HEK293 (cell line): ENCODE measurements around the gene NKX1-1.

Source experiments
- MYNN ChIP-seq: fragments of 450-650 bp; formaldehyde crosslinking; IDR thresholded peaks from 2 replicates; pipeline ENCODE4 v1.5.1; 2016; ENCODE audit warnings: missing biosample characterization, missing genetic modification characterization, borderline replicate concordance
- SETDB1 ChIP-seq: IDR thresholded peaks from one replicate; pipeline ENCODE4 v1.6.1; 2017; ENCODE audit warnings: mild to moderate bottlenecking, low read length, moderate library complexity, mixed read lengths; ENCODE audit not compliant: insufficient read length
- ZBTB11 ChIP-seq: fragments of 450-650 bp; formaldehyde crosslinking; conservative IDR thresholded peaks from 2 replicates; pipeline ENCODE4 v1.5.1; 2016; ENCODE audit warnings: low read depth, missing biosample characterization, missing genetic modification characterization
- ZNF23 ChIP-seq: fragments of 450-650 bp; formaldehyde crosslinking; IDR thresholded peaks from 2 replicates; pipeline ENCODE4 v1.5.1; 2016; ENCODE audit warnings: missing biosample characterization, missing genetic modification characterization, borderline replicate concordance
- ZNF274 ChIP-seq, 2 experiments: fragments of 200-500 bp in 1 of 2; fragments of 450-650 bp in 1 of 2; sonication (Bioruptor generic) in 1 of 2; formaldehyde crosslinking in 1 of 2; IDR thresholded peaks; 2 replicates each; pipeline versions ENCODE4 v1.5.1 to v1.6.1; 2014 to 2016; ENCODE audit warnings: borderline replicate concordance in 1 of 2, inconsistent platforms in 1 of 2, low read length in 1 of 2, missing biosample characterization in 1 of 2, missing genetic modification characterization in 1 of 2
- ZNF692 ChIP-seq: fragments of 450-650 bp; formaldehyde crosslinking; IDR thresholded peaks from 2 replicates; pipeline ENCODE4 v1.5.1; 2016; ENCODE audit warnings: missing biosample characterization, missing genetic modification characterization

- TF ChIP-seq MYNN (tag by site-specific recombination) (no peak), ZBTB11 (no peak), ZNF274 (IDR thresholded peaks at IDR 0.05; ENCODE audit: low read length) (no peak), ZNF274 (tag by site-specific recombination; IDR thresholded peaks at IDR 0.05; ENCODE audit: borderline replicate concordance) (no peak), ZNF692 (tag by site-specific recombination) (no peak), ZNF23 (tag by site-specific recombination) (no peak), SETDB1 (no peak)
Observed at GRCh38 chr4:1356181-1356998, 49.9 kb downstream of the NKX1-1 start.
